ENCODE data around the gene PARD6A.

Gene PARD6A

DNA sequence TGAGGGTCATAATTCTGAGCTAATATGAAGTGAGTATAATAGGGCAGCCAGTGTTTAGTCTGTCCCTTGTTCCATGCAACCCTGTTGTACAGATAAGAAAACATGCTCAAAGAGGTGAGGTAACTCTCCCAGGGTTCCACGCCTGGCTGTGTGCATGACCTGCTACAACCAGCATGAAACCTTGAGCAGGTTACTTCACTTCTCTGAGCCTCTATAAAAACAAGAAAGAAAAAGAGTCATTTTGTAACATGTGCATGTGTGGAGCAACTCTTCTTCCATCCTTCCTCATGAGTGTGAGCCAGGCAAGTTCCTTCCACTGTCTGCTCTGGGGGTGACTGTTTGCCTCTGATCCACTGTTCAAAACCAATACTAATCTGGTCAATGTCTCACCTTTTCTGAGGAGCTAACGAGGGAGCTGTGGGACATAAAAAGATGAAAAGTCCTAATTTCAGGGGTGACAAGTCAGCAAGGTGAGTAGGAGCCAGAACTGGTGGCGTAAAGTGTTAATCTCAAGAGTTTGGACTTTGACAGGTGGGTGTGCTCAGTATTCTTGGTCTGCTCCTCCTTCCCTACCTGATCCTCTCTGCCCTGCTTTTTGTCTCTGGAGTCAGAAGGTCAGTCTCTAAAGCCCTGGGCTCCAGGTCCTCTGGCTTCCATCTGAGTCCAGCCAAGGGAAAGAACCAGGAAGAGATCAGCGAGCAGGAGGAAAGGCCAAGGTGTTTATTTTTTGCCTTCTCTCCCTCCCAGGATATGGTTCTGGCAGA is 36.8 kb downstream of the PARD6A start:
- DNase-seq, result no peak

DNA sequence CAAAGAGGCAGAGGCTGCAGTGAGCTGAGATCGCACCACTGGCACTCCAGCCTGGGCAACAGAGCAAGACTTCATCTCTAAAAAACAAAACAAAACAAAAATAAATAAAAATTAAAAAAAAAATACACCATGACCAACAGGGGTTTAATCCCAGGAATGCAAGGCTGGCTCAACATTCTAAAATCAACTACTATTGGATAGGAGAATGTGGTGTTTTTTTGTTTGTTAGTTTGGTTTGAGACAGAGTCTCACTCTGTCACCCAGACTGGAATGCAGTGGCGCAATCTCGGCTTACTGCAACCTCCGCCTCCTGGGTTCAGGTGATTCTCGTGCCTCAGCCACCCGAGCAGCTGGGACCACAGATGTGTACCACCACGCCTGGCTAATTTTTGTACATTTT is 38.5 kb downstream of the PARD6A start:
- no peak for DNase-seq

- DNase-seq, result no peak
These were observed 40.7 kb downstream of the PARD6A start for GRCh38 chr16:67701420-67701819.

DNA sequence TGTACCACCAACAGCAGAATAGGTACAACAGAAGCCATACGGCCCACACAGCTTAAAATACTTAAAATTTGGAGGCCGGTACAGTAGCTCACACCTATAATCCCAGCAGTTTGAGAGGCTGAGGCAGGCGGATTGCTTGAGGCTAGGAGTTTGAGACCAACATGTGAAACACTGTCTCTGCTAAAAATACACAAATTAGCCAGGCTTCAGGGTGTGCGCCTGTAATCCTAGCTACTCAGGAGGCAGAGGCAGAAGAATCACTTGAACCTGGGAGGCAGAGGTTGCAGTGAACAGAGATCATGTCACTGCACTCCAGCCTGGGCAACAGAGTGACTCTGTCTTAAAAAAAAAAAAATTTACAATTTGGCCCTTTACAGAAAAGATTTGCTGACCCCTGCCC is 41.4 kb downstream of the PARD6A start:
- no peak for DNase-seq

DNA sequence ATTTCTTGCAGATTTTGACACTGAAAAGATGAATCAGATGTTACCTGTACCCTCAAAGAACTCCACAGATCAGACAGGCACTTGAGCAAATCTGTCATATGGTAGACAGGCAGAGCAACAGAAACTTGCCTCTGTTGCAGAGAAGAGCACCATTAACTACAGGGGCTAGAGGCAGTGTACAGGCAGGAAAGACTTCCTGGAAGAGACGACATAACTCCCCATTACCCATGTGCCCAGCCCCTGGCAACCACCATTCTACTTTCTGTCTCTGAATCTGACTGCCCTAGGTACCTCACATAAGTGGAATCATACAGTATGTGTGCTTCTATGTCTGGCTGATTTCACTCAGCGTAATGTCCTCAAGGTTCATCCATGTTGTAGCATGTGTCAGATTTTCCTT is 42.9 kb downstream of the PARD6A start:
- DNase-seq, result peak; percentile 10

DNA sequence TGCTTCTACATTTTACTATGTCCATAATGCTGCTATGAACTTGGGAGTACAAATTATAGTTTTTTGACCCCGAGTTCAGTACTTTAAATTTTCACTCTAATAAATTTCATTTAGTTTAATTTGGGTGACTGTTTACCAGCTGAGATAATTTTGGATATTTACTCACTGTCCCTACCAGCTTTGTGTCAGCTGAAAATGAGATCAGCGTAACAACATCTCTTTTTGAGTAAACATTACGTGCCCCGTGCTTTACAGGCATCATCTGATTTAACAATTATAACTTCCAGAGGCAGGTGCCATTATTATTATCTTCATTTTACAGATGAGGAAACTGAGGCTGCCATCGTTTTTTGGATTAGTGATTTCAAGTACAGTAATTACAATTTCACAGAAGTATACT is 43.4 kb downstream of the PARD6A start:
- no peak for DNase-seq

DNA sequence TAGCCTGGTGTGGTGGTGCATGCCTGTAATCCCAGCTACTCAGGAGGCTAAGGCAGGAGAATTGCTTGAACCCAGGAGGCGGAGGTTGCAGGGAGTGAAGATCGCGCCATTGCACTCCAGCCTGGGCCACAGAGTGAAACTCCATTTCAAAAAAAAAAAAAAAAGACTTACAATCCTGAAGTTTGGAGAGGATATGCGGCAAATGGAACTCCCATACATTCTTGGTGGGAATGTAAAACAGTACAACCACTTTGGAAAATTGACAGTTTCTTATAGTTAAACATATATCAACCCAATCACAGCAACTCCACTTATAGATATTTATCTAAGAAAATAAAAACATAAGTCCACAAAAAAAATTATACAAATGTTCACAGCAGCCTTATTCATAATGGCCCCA is 46.5 kb downstream of the PARD6A start:
- DNase-seq, result no peak

- no peak for DNase-seq
These were observed 47.0 kb downstream of the PARD6A start for GRCh38 chr16:67707790-67708189.

DNA sequence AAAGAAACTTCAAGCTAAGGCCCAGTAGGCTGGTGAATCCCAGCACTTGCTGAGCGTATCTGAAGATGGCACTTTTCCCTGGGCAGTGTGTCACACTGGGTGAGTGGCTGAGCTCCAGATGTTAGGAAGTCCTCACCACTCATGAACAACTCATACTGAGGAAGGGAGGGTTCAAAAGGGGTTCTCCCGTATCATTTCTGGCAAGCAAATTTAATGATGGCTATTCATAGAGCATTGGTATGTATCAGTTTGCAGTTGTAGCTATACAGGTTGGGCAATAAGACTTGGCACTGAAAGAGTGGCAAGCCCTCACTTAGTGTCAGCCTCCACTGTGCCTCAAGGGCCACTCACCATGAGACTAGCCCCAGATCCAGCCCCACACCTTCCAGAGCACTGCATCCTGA is 47.6 kb downstream of the PARD6A start:
- DNase-seq, result no peak

DNA sequence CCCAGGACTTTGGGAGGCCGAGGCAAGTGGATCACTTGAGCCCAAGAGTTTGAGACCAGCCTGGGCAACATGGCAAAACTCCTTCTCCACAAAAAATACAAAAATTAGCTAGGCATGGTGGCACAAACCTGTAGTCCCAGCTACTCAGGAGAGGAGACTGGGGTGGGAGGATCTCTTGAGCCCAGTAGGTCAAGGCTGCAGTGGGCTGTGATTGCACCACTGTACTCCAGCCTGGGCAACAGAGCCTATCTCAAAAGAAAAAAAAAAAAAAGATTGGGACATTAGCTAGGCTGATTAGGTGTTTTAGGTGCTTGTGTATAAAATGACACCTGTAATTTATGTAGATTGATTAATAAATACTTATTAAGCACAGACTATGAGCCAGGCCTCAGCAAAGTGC is 48.3 kb downstream of the PARD6A start:
- DNase-seq, result no peak

DNA sequence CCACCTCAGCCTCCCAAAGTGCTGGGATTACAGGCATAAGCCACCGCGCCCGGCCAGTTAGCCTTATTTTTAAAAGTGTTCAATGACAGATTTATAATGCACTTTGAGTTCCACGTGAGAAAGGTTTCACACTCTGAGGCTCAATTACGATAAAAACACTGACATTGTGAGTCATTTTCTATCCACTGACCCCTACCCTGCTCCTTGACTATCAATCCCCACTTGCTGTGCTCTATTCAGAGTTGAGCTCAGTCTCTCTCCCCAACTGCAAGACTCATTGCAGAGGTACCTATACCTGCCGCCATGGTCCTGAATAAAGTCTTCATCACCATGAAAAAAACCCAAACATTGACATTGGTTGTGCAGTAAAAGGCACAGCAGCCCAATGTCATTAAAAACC is 49.8 kb downstream of the PARD6A start:
- DNase-seq, result no peak

All from central memory CD4-positive, alpha-beta T cell (primary cell).